Liver (tissue), 3 donors: Measurements from ENCODE around the gene SCGB1C2.
"Not testable (repeated sequence)": the region's sequence is repeated elsewhere in the genome, so short reads cannot be mapped to it uniquely, and the experiment has no call there.

Source experiments
- ATF3 ChIP-seq: IDR thresholded peaks from 2 replicates; pipeline ENCODE4 v1.6.1; 2016; ENCODE audit warnings: antibody characterized with exemption
- EGR1 ChIP-seq, 2 donors: IDR thresholded peaks; 2 replicates each; pipeline ENCODE4 v1.6.1; 2016 to 2018; ENCODE audit warnings: antibody characterized with exemption in 2 of 2, low read depth in 2 of 2
- FOXA1 ChIP-seq: IDR thresholded peaks from 2 replicates; pipeline ENCODE4 v1.6.1; 2016; ENCODE audit warnings: antibody characterized with exemption
- FOXA2 ChIP-seq: IDR thresholded peaks from 2 replicates; pipeline ENCODE4 v1.6.1; 2016; ENCODE audit warnings: antibody characterized with exemption
- GABPA ChIP-seq, 2 donors: IDR thresholded peaks in 1 of 2; conservative IDR thresholded peaks in 1 of 2; 2 replicates each; pipeline ENCODE4 v1.6.1; 2016; ENCODE audit warnings: antibody characterized with exemption in 2 of 2, mild to moderate bottlenecking in 1 of 2, moderate library complexity in 1 of 2
- MAX ChIP-seq: IDR thresholded peaks from 2 replicates; pipeline ENCODE4 v1.6.1; 2016; ENCODE audit warnings: antibody characterized with exemption
- NR2F2 ChIP-seq: IDR thresholded peaks from 2 replicates; pipeline ENCODE4 v1.6.1; 2016; ENCODE audit warnings: antibody characterized with exemption
- RAD21 ChIP-seq, 2 donors: IDR thresholded peaks; 2 replicates each; pipeline ENCODE4 v1.6.1; 2016; ENCODE audit warnings: antibody characterized with exemption in 2 of 2, mild to moderate bottlenecking in 2 of 2
- RXRA ChIP-seq, 2 donors: IDR thresholded peaks; 2 replicates each; pipeline ENCODE4 v1.6.1; 2017 to 2018; ENCODE audit warnings: antibody characterized with exemption in 2 of 2, mild to moderate bottlenecking in 1 of 2
- SP1 ChIP-seq: IDR thresholded peaks from 2 replicates; pipeline ENCODE4 v1.6.1; 2018; ENCODE audit warnings: antibody characterized with exemption, mild to moderate bottlenecking
- TAF1 ChIP-seq: conservative IDR thresholded peaks from 2 replicates; pipeline ENCODE4 v1.6.1; 2016; ENCODE audit warnings: antibody characterized with exemption, mild to moderate bottlenecking
- YY1 ChIP-seq: IDR thresholded peaks from 2 replicates; pipeline ENCODE4 v1.6.1; 2016; ENCODE audit warnings: antibody characterized with exemption, mild to moderate bottlenecking
- TF ChIP-seq, protein P1 (sequence below): fragments of 150-350 bp; IDR thresholded peaks from 2 replicates; pipeline ENCODE4 v1.5.1; 2017; ENCODE audit warnings: improper control_type of control experiment, low read depth, low read length; ENCODE audit not compliant: missing input control
- TF ChIP-seq, protein P2 (sequence below): IDR thresholded peaks from 2 replicates; pipeline ENCODE4 v1.6.1; 2016; ENCODE audit warnings: antibody characterized with exemption, mild to moderate bottlenecking
- donor health status: healthy.
- donor health status: healthy.

DNA sequence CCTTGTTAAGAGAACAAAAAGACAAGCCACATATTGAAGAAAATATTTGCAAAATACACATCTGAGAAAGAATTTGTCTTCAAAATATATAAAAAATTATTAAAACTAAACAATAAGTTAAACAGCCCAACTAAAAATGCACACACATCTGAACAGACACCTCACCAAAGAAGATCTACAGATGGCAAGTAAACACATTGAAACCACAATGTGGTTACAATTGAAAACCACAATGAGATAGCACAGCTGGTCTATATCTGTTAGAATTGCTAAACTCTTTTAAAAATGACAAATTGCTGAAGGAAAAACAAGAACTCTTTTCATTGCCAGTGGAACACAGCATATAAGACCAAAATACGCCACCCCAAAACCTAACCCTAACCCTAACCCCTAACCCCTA lies 1.5 kb upstream of the SCGB1C2 start:
- not testable (repeated sequence) for TF ChIP-seq RAD21 (IDR thresholded peaks at IDR 0.05); NR2F2; TAF1; GABPA (IDR thresholded peaks at IDR 0.05 in 1 of 2, conservative IDR thresholded peaks at IDR 0.05 in 1 of 2); RXRA (IDR thresholded peaks at IDR 0.05); SP1; YY1; FOXA1; ATF3; MAX; FOXA2; EGR1 (IDR thresholded peaks at IDR 0.05; ENCODE audit: low read depth in 2 of 2)
- TF ChIP-seq, protein P1, sequence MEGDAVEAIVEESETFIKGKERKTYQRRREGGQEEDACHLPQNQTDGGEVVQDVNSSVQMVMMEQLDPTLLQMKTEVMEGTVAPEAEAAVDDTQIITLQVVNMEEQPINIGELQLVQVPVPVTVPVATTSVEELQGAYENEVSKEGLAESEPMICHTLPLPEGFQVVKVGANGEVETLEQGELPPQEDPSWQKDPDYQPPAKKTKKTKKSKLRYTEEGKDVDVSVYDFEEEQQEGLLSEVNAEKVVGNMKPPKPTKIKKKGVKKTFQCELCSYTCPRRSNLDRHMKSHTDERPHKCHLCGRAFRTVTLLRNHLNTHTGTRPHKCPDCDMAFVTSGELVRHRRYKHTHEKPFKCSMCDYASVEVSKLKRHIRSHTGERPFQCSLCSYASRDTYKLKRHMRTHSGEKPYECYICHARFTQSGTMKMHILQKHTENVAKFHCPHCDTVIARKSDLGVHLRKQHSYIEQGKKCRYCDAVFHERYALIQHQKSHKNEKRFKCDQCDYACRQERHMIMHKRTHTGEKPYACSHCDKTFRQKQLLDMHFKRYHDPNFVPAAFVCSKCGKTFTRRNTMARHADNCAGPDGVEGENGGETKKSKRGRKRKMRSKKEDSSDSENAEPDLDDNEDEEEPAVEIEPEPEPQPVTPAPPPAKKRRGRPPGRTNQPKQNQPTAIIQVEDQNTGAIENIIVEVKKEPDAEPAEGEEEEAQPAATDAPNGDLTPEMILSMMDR, result not testable (repeated sequence)
- TF ChIP-seq, protein P2, sequence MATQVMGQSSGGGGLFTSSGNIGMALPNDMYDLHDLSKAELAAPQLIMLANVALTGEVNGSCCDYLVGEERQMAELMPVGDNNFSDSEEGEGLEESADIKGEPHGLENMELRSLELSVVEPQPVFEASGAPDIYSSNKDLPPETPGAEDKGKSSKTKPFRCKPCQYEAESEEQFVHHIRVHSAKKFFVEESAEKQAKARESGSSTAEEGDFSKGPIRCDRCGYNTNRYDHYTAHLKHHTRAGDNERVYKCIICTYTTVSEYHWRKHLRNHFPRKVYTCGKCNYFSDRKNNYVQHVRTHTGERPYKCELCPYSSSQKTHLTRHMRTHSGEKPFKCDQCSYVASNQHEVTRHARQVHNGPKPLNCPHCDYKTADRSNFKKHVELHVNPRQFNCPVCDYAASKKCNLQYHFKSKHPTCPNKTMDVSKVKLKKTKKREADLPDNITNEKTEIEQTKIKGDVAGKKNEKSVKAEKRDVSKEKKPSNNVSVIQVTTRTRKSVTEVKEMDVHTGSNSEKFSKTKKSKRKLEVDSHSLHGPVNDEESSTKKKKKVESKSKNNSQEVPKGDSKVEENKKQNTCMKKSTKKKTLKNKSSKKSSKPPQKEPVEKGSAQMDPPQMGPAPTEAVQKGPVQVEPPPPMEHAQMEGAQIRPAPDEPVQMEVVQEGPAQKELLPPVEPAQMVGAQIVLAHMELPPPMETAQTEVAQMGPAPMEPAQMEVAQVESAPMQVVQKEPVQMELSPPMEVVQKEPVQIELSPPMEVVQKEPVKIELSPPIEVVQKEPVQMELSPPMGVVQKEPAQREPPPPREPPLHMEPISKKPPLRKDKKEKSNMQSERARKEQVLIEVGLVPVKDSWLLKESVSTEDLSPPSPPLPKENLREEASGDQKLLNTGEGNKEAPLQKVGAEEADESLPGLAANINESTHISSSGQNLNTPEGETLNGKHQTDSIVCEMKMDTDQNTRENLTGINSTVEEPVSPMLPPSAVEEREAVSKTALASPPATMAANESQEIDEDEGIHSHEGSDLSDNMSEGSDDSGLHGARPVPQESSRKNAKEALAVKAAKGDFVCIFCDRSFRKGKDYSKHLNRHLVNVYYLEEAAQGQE, result not testable (repeated sequence)
